Measurements from ENCODE around the gene GLE1.

Gene GLE1

GRCh38 chr9:128554155-128554862, 49.8 kb downstream of the GLE1 start:
- Histone ChIP-seq H3K36me3 (ENCODE audit: control insufficient read depth in 1 of 2, insufficient read depth in 2 of 2, low read length in 2 of 2) (no peaks in the 10 kb centered on the region), H3K4me2 (ENCODE audit: low read length) (peak overlapping the region; percentile 43), H3K18ac (ENCODE audit: low read length) (no peak overlapping the region), H3K9ac (ENCODE audit: low read length) (no peak overlapping the region), H3K14ac (ENCODE audit: low read length) (no peak overlapping the region), H3K79me2 (ENCODE audit: control insufficient read depth, insufficient read depth, low read length, poor library complexity) (peaks cover 11% of the 10 kb centered on the region), H3K79me1 (ENCODE audit: low read length) (peaks cover 12% of the 10 kb centered on the region), H3K23ac (ENCODE audit: low read length) (no peak overlapping the region), H2BK120ac (ENCODE audit: insufficient read depth, low read length, poor library complexity) (no peak overlapping the region), H4K91ac (ENCODE audit: low read depth, low read length) (no peak overlapping the region), H4K8ac (ENCODE audit: low read depth, low read length) (no peak overlapping the region), H2BK5ac (ENCODE audit: low read depth, low read length, poor library complexity) (no peak overlapping the region), H3K27me3 (ENCODE audit: insufficient read depth, low read length) (no peaks in the 10 kb centered on the region), H3K9me3 (ENCODE audit: insufficient read depth, low read depth, low read length) (no peaks in the 10 kb centered on the region), H3K4ac (ENCODE audit: low read depth, low read length) (no peak overlapping the region), H2AFZ (ENCODE audit: insufficient read depth, low read length, poor library complexity) (no peak overlapping the region), H3K4me1 (ENCODE audit: control insufficient read depth in 1 of 2, insufficient read depth in 2 of 2, low read length in 2 of 2) (peaks cover 11 to 19% of the 10 kb centered on the region in 2 experiments), H2AK5ac (ENCODE audit: low read length) (no peak overlapping the region), H2BK12ac (ENCODE audit: low read length) (no peak overlapping the region), H4K12ac (ENCODE audit: low read depth, low read length) (no peak overlapping the region), H3K27ac (ENCODE audit: low read depth, low read length) (peak overlapping the region; percentile 59), H3K4me3 (ENCODE audit: low read depth, low read length) (no peak overlapping the region)
- peak; percentile 82 to 84 for DNase-seq
- no CpG with 5 or more reads among the region's 5 CpGs for WGBS (ENCODE audit: extremely low coverage, insufficient coverage, insufficient read length)

GRCh38 chr9:128555180-128555721, 50.7 kb downstream of the GLE1 start:
- Histone ChIP-seq H3K9me3 (ENCODE audit: insufficient read depth, low read depth, low read length) (no peaks in the 10 kb centered on the region), H4K91ac (ENCODE audit: low read depth, low read length) (no peak overlapping the region), H2AFZ (ENCODE audit: insufficient read depth, low read length, poor library complexity) (no peak overlapping the region), H3K27me3 (ENCODE audit: insufficient read depth, low read length) (no peaks in the 10 kb centered on the region), H3K23ac (ENCODE audit: low read length) (no peak overlapping the region), H3K18ac (ENCODE audit: low read length) (no peak overlapping the region), H3K4me2 (ENCODE audit: low read length) (peak overlapping the region; percentile 43), H2BK12ac (ENCODE audit: low read length) (no peak overlapping the region), H4K8ac (ENCODE audit: low read depth, low read length) (no peak overlapping the region), H3K9ac (ENCODE audit: low read length) (no peak overlapping the region), H3K36me3 (ENCODE audit: control insufficient read depth in 1 of 2, insufficient read depth in 2 of 2, low read length in 2 of 2) (no peaks in the 10 kb centered on the region), H3K4me3 (ENCODE audit: low read depth, low read length) (no peak overlapping the region), H3K14ac (ENCODE audit: low read length) (no peak overlapping the region), H3K27ac (ENCODE audit: low read depth, low read length) (peak overlapping the region; percentile 59), H3K79me1 (ENCODE audit: low read length) (peaks cover 12% of the 10 kb centered on the region), H3K79me2 (ENCODE audit: control insufficient read depth, insufficient read depth, low read length, poor library complexity) (peaks cover 12% of the 10 kb centered on the region), H3K4me1 (ENCODE audit: control insufficient read depth in 1 of 2, insufficient read depth in 2 of 2, low read length in 2 of 2) (peaks cover 11 to 19% of the 10 kb centered on the region in 2 experiments), H2BK5ac (ENCODE audit: low read depth, low read length, poor library complexity) (no peak overlapping the region), H3K4ac (ENCODE audit: low read depth, low read length) (no peak overlapping the region), H4K12ac (ENCODE audit: low read depth, low read length) (no peak overlapping the region), H2BK120ac (ENCODE audit: insufficient read depth, low read length, poor library complexity) (no peak overlapping the region), H2AK5ac (ENCODE audit: low read length) (no peak overlapping the region)
- no CpG with 5 or more reads among the region's 9 CpGs for WGBS (ENCODE audit: extremely low coverage, insufficient coverage, insufficient read length)
- DNase-seq = peak; percentile 64 to 88

DNA sequence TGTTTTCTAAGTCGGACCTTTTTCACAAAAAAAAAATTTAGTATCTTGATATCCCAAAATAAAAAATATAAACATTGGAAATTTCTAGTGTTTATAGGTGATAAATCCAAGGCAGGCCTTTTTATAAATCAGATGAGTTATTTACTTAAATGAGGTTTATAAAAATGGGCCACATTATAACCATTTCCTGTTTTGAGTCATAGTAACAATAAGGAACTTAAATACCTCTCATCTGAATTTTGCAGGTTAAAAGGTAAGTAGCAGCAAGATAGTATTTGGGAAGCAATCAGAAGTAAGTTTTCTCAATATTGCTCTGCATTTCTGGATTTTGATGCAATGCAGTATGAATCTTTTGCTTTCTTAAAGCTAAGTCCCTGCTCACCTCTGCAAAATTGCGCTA, 51.8 kb downstream of the GLE1 start:
- H2BK5ac ChIP-seq (ENCODE audit: low read depth, low read length, poor library complexity) = no peak overlapping the region
- no peak overlapping the region for H2BK120ac ChIP-seq (ENCODE audit: insufficient read depth, low read length, poor library complexity)
- H3K9me3 ChIP-seq (ENCODE audit: insufficient read depth, low read depth, low read length) = no peaks in the 10 kb centered on the region
- H3K27me3 ChIP-seq (ENCODE audit: insufficient read depth, low read length) = no peaks in the 10 kb centered on the region
- H3K23ac ChIP-seq (ENCODE audit: low read length) = no peak overlapping the region
- H2AK5ac ChIP-seq (ENCODE audit: low read length) = no peak overlapping the region
- peaks cover 12% of the 10 kb centered on the region for H3K79me1 ChIP-seq (ENCODE audit: low read length)
- H3K4me3 ChIP-seq (ENCODE audit: low read depth, low read length) = no peak overlapping the region
- H4K91ac ChIP-seq (ENCODE audit: low read depth, low read length) = no peak overlapping the region
- DNase-seq = no peak
- no peak overlapping the region for H3K18ac ChIP-seq (ENCODE audit: low read length)
- WGBS (ENCODE audit: extremely low coverage, insufficient coverage, insufficient read length) = no CpG with 5 or more reads among the region's 2 CpGs
- H3K79me2 ChIP-seq (ENCODE audit: control insufficient read depth, insufficient read depth, low read length, poor library complexity) = peaks cover 12% of the 10 kb centered on the region
- H3K4ac ChIP-seq (ENCODE audit: low read depth, low read length) = no peak overlapping the region
- H3K4me2 ChIP-seq (ENCODE audit: low read length) = no peak overlapping the region
- no peak overlapping the region for H4K8ac ChIP-seq (ENCODE audit: low read depth, low read length)
- no peak overlapping the region for H4K12ac ChIP-seq (ENCODE audit: low read depth, low read length)
- no peak overlapping the region for H3K14ac ChIP-seq (ENCODE audit: low read length)
- H2AFZ ChIP-seq (ENCODE audit: insufficient read depth, low read length, poor library complexity) = no peak overlapping the region
- H3K9ac ChIP-seq (ENCODE audit: low read length) = no peak overlapping the region
- H3K4me1 ChIP-seq (ENCODE audit: control insufficient read depth in 1 of 2, insufficient read depth in 2 of 2, low read length in 2 of 2) = peaks cover 11 to 19% of the 10 kb centered on the region in 2 experiments
- H3K27ac ChIP-seq (ENCODE audit: low read depth, low read length) = no peak overlapping the region
- no peak overlapping the region for H2BK12ac ChIP-seq (ENCODE audit: low read length)
- no peaks in the 10 kb centered on the region for H3K36me3 ChIP-seq (ENCODE audit: control insufficient read depth in 1 of 2, insufficient read depth in 2 of 2, low read length in 2 of 2)

GRCh38 chr9:128556926-128557634, 52.6 kb downstream of the GLE1 start:
- H3K27ac ChIP-seq (ENCODE audit: low read depth, low read length) = no peak overlapping the region
- peaks cover 9% of the 10 kb centered on the region for H3K79me1 ChIP-seq (ENCODE audit: low read length)
- H3K9me3 ChIP-seq (ENCODE audit: insufficient read depth, low read depth, low read length) = no peaks in the 10 kb centered on the region
- H4K8ac ChIP-seq (ENCODE audit: low read depth, low read length) = no peak overlapping the region
- DNase-seq = no peak
- no peak overlapping the region for H3K4ac ChIP-seq (ENCODE audit: low read depth, low read length)
- no peak overlapping the region for H2BK12ac ChIP-seq (ENCODE audit: low read length)
- no peak overlapping the region for H3K14ac ChIP-seq (ENCODE audit: low read length)
- H3K4me1 ChIP-seq (ENCODE audit: control insufficient read depth in 1 of 2, insufficient read depth in 2 of 2, low read length in 2 of 2) = peaks cover 11 to 19% of the 10 kb centered on the region in 2 experiments
- H3K4me2 ChIP-seq (ENCODE audit: low read length) = no peak overlapping the region
- H4K91ac ChIP-seq (ENCODE audit: low read depth, low read length) = no peak overlapping the region
- no peaks in the 10 kb centered on the region for H3K27me3 ChIP-seq (ENCODE audit: insufficient read depth, low read length)
- no peak overlapping the region for H3K9ac ChIP-seq (ENCODE audit: low read length)
- H4K12ac ChIP-seq (ENCODE audit: low read depth, low read length) = no peak overlapping the region
- H2AK5ac ChIP-seq (ENCODE audit: low read length) = no peak overlapping the region
- no peak overlapping the region for H3K4me3 ChIP-seq (ENCODE audit: low read depth, low read length)
- no peak overlapping the region for H2AFZ ChIP-seq (ENCODE audit: insufficient read depth, low read length, poor library complexity)
- H3K18ac ChIP-seq (ENCODE audit: low read length) = no peak overlapping the region
- H2BK5ac ChIP-seq (ENCODE audit: low read depth, low read length, poor library complexity) = no peak overlapping the region
- WGBS (ENCODE audit: extremely low coverage, insufficient coverage, insufficient read length) = no CpG with 5 or more reads among the region's 5 CpGs
- peaks cover 12% of the 10 kb centered on the region for H3K79me2 ChIP-seq (ENCODE audit: control insufficient read depth, insufficient read depth, low read length, poor library complexity)
- H2BK120ac ChIP-seq (ENCODE audit: insufficient read depth, low read length, poor library complexity) = no peak overlapping the region
- H3K23ac ChIP-seq (ENCODE audit: low read length) = no peak overlapping the region
- H3K36me3 ChIP-seq (ENCODE audit: control insufficient read depth in 1 of 2, insufficient read depth in 2 of 2, low read length in 2 of 2) = no peaks in the 10 kb centered on the region
